HEK293 (cell line): ENCODE data around the gene KBTBD2.

Experiments used
- EGR2 ChIP-seq: fragments of 450-650 bp; formaldehyde crosslinking; IDR thresholded peaks from 2 replicates; pipeline ENCODE4 v1.5.1; 2016; ENCODE audit warnings: low read depth, missing biosample characterization, missing genetic modification characterization
- GLIS2 ChIP-seq: fragments of 450-650 bp; formaldehyde crosslinking; IDR thresholded peaks from 2 replicates; pipeline ENCODE4 v1.5.1; 2016; ENCODE audit warnings: missing biosample characterization, missing genetic modification characterization
- KLF10 ChIP-seq: fragments of 450-650 bp; IDR thresholded peaks from 2 replicates; pipeline ENCODE4 v1.5.1; 2018; ENCODE audit warnings: missing biosample characterization, mild to moderate bottlenecking, missing genetic modification characterization
- KLF16 ChIP-seq: fragments of 450-650 bp; formaldehyde crosslinking; IDR thresholded peaks from 2 replicates; pipeline ENCODE4 v1.5.1; 2017; ENCODE audit warnings: missing biosample characterization, missing genetic modification characterization
- KLF17 ChIP-seq: fragments of 450-650 bp; formaldehyde crosslinking; IDR thresholded peaks from 2 replicates; pipeline ENCODE4 v1.5.1; 2016; ENCODE audit warnings: missing biosample characterization, missing genetic modification characterization
- KLF8 ChIP-seq: fragments of 450-650 bp; formaldehyde crosslinking; IDR thresholded peaks from 2 replicates; pipeline ENCODE4 v1.5.1; 2016; ENCODE audit warnings: missing biosample characterization, missing genetic modification characterization
- PRDM4 ChIP-seq: fragments of 450-650 bp; formaldehyde crosslinking; IDR thresholded peaks from 2 replicates; pipeline ENCODE4 v1.5.1; 2017; ENCODE audit warnings: missing biosample characterization, missing genetic modification characterization
- PRDM6 ChIP-seq: fragments of 450-650 bp; formaldehyde crosslinking; IDR thresholded peaks from 2 replicates; pipeline ENCODE4 v1.5.1; 2017; ENCODE audit warnings: missing biosample characterization, missing genetic modification characterization
- SCRT1 ChIP-seq: fragments of 450-650 bp; formaldehyde crosslinking; IDR thresholded peaks from 2 replicates; pipeline ENCODE4 v1.5.1; 2016; ENCODE audit warnings: missing biosample characterization, missing genetic modification characterization, borderline replicate concordance
- TCF7L2 ChIP-seq: IDR thresholded peaks from 2 replicates; pipeline ENCODE4 v1.6.1; 2011; ENCODE audit warnings: low read depth, mild to moderate bottlenecking, inconsistent platforms, low read length, moderate library complexity, borderline replicate concordance
- YY2 ChIP-seq: fragments of 450-650 bp; formaldehyde crosslinking; IDR thresholded peaks from 2 replicates; pipeline ENCODE4 v1.5.1; 2016; ENCODE audit warnings: missing biosample characterization, missing genetic modification characterization
- ZBTB17 ChIP-seq: fragments of 450-650 bp; formaldehyde crosslinking; IDR thresholded peaks from 2 replicates; pipeline ENCODE4 v1.5.1; 2016; ENCODE audit warnings: missing biosample characterization, missing genetic modification characterization
- ZBTB20 ChIP-seq: fragments of 450-650 bp; formaldehyde crosslinking; IDR thresholded peaks from 2 replicates; pipeline ENCODE4 v1.5.1; 2016; ENCODE audit warnings: missing biosample characterization, missing genetic modification characterization
- ZBTB8A ChIP-seq: fragments of 450-650 bp; formaldehyde crosslinking; IDR thresholded peaks from 2 replicates; pipeline ENCODE4 v1.5.1; 2016; ENCODE audit warnings: missing biosample characterization, missing genetic modification characterization
- ZEB2 ChIP-seq: fragments of 450-650 bp; formaldehyde crosslinking; IDR thresholded peaks from 2 replicates; pipeline ENCODE4 v1.5.1; 2016; ENCODE audit warnings: missing biosample characterization, missing genetic modification characterization
- ZFP3 ChIP-seq: fragments of 450-650 bp; formaldehyde crosslinking; IDR thresholded peaks from 2 replicates; pipeline ENCODE4 v1.5.1; 2016; ENCODE audit warnings: low read depth, missing biosample characterization, missing genetic modification characterization
- ZNF133 ChIP-seq: fragments of 450-650 bp; formaldehyde crosslinking; IDR thresholded peaks from 2 replicates; pipeline ENCODE4 v1.5.1; 2016; ENCODE audit warnings: missing biosample characterization, missing genetic modification characterization
- ZNF16 ChIP-seq: fragments of 450-650 bp; formaldehyde crosslinking; IDR thresholded peaks from 2 replicates; pipeline ENCODE4 v1.5.1; 2016; ENCODE audit warnings: low read depth, missing biosample characterization, missing genetic modification characterization
- ZNF362 ChIP-seq: fragments of 450-650 bp; formaldehyde crosslinking; IDR thresholded peaks from 2 replicates; pipeline ENCODE4 v1.5.1; 2016; ENCODE audit warnings: missing biosample characterization, missing genetic modification characterization
- ZNF366 ChIP-seq: fragments of 450-650 bp; formaldehyde crosslinking; conservative IDR thresholded peaks from 2 replicates; pipeline ENCODE4 v1.5.1; 2016; ENCODE audit warnings: missing biosample characterization, missing genetic modification characterization
- ZNF426 ChIP-seq: fragments of 450-650 bp; formaldehyde crosslinking; IDR thresholded peaks from 2 replicates; pipeline ENCODE4 v1.5.1; 2017; ENCODE audit warnings: missing biosample characterization, missing genetic modification characterization, mild to moderate bottlenecking, inconsistent platforms, moderate library complexity
- ZNF521 ChIP-seq: fragments of 450-650 bp; formaldehyde crosslinking; IDR thresholded peaks from 2 replicates; pipeline ENCODE4 v1.5.1; 2017; ENCODE audit warnings: missing biosample characterization, mild to moderate bottlenecking, missing genetic modification characterization
- ZNF585B ChIP-seq: fragments of 450-650 bp; formaldehyde crosslinking; IDR thresholded peaks from 2 replicates; pipeline ENCODE4 v1.5.1; 2016; ENCODE audit warnings: missing biosample characterization, missing genetic modification characterization
- ZNF610 ChIP-seq: fragments of 450-650 bp; formaldehyde crosslinking; IDR thresholded peaks from 2 replicates; pipeline ENCODE4 v1.5.1; 2016; ENCODE audit warnings: missing biosample characterization, missing genetic modification characterization, borderline replicate concordance
- ZNF621 ChIP-seq: fragments of 450-650 bp; formaldehyde crosslinking; IDR thresholded peaks from 2 replicates; pipeline ENCODE4 v1.5.1; 2017; ENCODE audit warnings: missing biosample characterization, missing genetic modification characterization
- ZNF624 ChIP-seq: fragments of 450-650 bp; formaldehyde crosslinking; IDR thresholded peaks from 2 replicates; pipeline ENCODE4 v1.5.1; 2017; ENCODE audit warnings: missing biosample characterization, missing genetic modification characterization
- ZNF654 ChIP-seq: fragments of 450-650 bp; formaldehyde crosslinking; IDR thresholded peaks from 2 replicates; pipeline ENCODE4 v1.5.1; 2016; ENCODE audit warnings: low read depth, missing biosample characterization, missing genetic modification characterization
- ZNF792 ChIP-seq: fragments of 450-650 bp; formaldehyde crosslinking; IDR thresholded peaks from 2 replicates; pipeline ENCODE4 v1.5.1; 2016; ENCODE audit warnings: missing biosample characterization, missing genetic modification characterization
- ZSCAN23 ChIP-seq: fragments of 450-650 bp; formaldehyde crosslinking; IDR thresholded peaks from 2 replicates; pipeline ENCODE4 v1.5.1; 2016; ENCODE audit warnings: missing biosample characterization, missing genetic modification characterization
- ZXDB ChIP-seq: fragments of 450-650 bp; formaldehyde crosslinking; IDR thresholded peaks from 2 replicates; pipeline ENCODE4 v1.5.1; 2016; ENCODE audit warnings: missing biosample characterization, missing genetic modification characterization
- TF ChIP-seq, protein P1 (sequence below): fragments of 450-650 bp; formaldehyde crosslinking; IDR thresholded peaks from 2 replicates; pipeline ENCODE4 v1.5.1; 2016; ENCODE audit warnings: missing biosample characterization, missing genetic modification characterization, low read depth

Gene KBTBD2

DNA sequence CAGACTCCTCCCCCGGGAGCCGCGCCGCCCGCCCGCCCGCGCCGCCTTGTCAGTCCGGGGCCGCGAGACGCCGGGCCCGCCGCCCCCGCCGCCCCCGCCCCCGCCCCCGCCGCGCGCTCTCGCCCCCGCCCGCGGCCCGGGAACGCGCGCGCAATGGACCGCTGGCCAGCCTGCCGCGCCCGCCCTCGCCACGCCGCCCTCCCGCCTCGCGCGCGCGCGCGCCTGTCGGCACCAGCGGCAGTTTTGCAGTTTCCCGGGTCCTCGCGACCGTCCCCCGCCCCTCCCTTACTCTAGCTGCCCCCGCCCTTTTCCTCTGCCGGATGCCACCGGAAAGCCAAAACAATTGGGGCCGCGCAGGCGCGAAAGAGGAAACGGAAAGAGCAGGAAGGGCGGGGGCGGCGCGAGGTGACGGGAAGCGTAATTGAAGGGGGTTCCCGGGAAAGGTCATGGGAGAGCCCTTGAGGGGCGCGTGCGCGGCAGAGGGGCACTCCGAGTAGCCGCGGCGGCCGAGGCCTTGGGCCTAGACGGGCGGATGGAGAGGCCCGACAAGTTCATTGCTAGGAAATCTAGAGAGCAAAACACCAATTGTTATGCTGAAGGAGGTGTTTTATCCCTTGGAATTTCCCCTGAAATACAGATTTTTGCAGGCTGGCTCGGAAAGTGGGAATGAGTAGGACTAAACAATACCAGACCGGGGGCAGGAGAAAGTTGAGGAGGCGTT is 400 bp upstream of the KBTBD2 start (continued):
- peak; percentile 31; the same call in 1 of the 2 replicates for TF ChIP-seq EGR2 (tag by site-specific recombination)
- TF ChIP-seq ZNF426 (tag by site-specific recombination), result no peak
- peak; percentile 94 for TF ChIP-seq ZBTB8A
- TF ChIP-seq ZXDB (tag by site-specific recombination), result peak; percentile 61
- no peak for TF ChIP-seq SCRT1 (tag by site-specific recombination)
- peak; percentile 86 for TF ChIP-seq GLIS2
- peak; percentile 49 for TF ChIP-seq KLF8 (tag by site-specific recombination)
- TF ChIP-seq PRDM6, result no peak
- no peak for TF ChIP-seq ZNF792
- TF ChIP-seq ZNF133 (tag by site-specific recombination), result no peak
- no peak for TF ChIP-seq ZBTB17 (tag by site-specific recombination)
- no peak for TF ChIP-seq ZNF16 (tag by site-specific recombination)
- TF ChIP-seq TCF7L2, result no peak
- no peak for TF ChIP-seq ZSCAN23
- no peak for TF ChIP-seq ZNF654 (tag by site-specific recombination)
- TF ChIP-seq YY2, result no peak
- no peak for TF ChIP-seq ZNF621 (tag by site-specific recombination)
- TF ChIP-seq KLF16 (tag by site-specific recombination), result peak; percentile 48; the same call in 1 of the 2 replicates
- no peak for TF ChIP-seq ZNF366 (tag by site-specific recombination)
- no peak for TF ChIP-seq ZNF624 (tag by site-specific recombination)
- TF ChIP-seq ZNF585B (tag by site-specific recombination), result no peak
- peak; percentile 35; the same call in 1 of the 2 replicates for TF ChIP-seq KLF17
- TF ChIP-seq, protein P1, sequence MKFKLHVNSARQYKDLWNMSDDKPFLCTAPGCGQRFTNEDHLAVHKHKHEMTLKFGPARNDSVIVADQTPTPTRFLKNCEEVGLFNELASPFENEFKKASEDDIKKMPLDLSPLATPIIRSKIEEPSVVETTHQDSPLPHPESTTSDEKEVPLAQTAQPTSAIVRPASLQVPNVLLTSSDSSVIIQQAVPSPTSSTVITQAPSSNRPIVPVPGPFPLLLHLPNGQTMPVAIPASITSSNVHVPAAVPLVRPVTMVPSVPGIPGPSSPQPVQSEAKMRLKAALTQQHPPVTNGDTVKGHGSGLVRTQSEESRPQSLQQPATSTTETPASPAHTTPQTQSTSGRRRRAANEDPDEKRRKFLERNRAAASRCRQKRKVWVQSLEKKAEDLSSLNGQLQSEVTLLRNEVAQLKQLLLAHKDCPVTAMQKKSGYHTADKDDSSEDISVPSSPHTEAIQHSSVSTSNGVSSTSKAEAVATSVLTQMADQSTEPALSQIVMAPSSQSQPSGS (tag by site-specific recombination), result no peak
- TF ChIP-seq ZNF610 (tag by site-specific recombination), result no peak
- no peak for TF ChIP-seq ZNF521
- no peak for TF ChIP-seq ZFP3 (tag by site-specific recombination)
- peak; percentile 80 for TF ChIP-seq ZEB2
- no peak for TF ChIP-seq PRDM4 (tag by site-specific recombination)
- TF ChIP-seq KLF10 (tag by site-specific recombination), result no peak
- no peak for TF ChIP-seq ZNF362
- peak; percentile 93 for TF ChIP-seq ZBTB20 (tag by site-specific recombination)
